H1 (cell line): ENCODE data around the gene WDFY1. TPM values are rescaled to one million over a fixed set of nuclear protein-coding genes. Genes with fewer than 3 reads are reported as not detected.

Source experiments
- CHD7 ChIP-seq: fragments of 300-600 bp; sonication (generic); IDR thresholded peaks from 2 replicates; pipeline ENCODE4 v1.7.1; 2012; ENCODE audit warnings: low read length, moderate library complexity, mild to moderate bottlenecking, inconsistent platforms; ENCODE audit not compliant: insufficient replicate concordance
- POLR2AphosphoS5 ChIP-seq: IDR thresholded peaks from 2 replicates; pipeline ENCODE4 v1.6.1; 2011; ENCODE audit warnings: low read depth, low read length
- SIN3A ChIP-seq, 2 experiments: IDR thresholded peaks in 1 of 2; conservative IDR thresholded peaks in 1 of 2; 2 replicates each; pipeline ENCODE4 v1.6.1; 2011 to 2012; ENCODE audit warnings: low read length in 2 of 2, improper control_type of control experiment in 1 of 2, low read depth in 1 of 2, mild to moderate bottlenecking in 1 of 2
- polyA plus RNA-seq, 7 experiments: library from polyadenylated mRNA; depleted of rRNA in 3 of 7; stranded (reverse) in 5 of 7; unstranded in 2 of 7; fragments of >200 nt in 5 of 7; fragments of 200-250 nt in 2 of 7; gene quantifications; 1 replicate in 5 of 7; 2 replicates in 1 of 7; 4 replicates in 1 of 7; pipeline versions ENCODE4 v1.2.1 to v1.2.3, GENCODE V29; 2011 to 2013; ENCODE audit warnings: missing spikeins in 2 of 7, mixed read lengths in 2 of 7
- total RNA-seq: library from RNA; stranded (reverse); fragmentation: NEBNext Ultra II Directional; extraction: Animal tissue kit (Norgen Biotek cat#: 25700); gene quantifications from 2 replicates; pipeline ENCODE4 v1.2.1, GENCODE V29; 2021

WDFY1 gene
- total and polyA plus RNA-seq, 2 of the 8 experiments (the other 6 are each of a cell fraction or from before 2014, with no cell fraction given) = 68.4 to 94.7 TPM

GRCh38 chr2:223944703-223945531 lies at the start of gene WDFY1 (continued):
- TF ChIP-seq CHD7 = peak; percentile 100
- peak; percentile 89 to 93; a peak in 3 of 4 replicates for TF ChIP-seq SIN3A (conservative IDR thresholded peaks at IDR 0.05 in 1 of 2, IDR thresholded peaks at IDR 0.05 in 1 of 2; ENCODE audit: low read depth in 1 of 2, low read length in 2 of 2)
- peak; percentile 74; the same call in 1 of the 2 replicates for TF ChIP-seq POLR2AphosphoS5
